Sigmoid colon (tissue), 7 donors: Measurements from ENCODE around the gene SULT1C2. TPM values are rescaled to one million over a fixed set of nuclear protein-coding genes. Genes with fewer than 3 reads are reported as not detected.
"Not testable (repeated sequence)": the region's sequence is repeated elsewhere in the genome, so short reads cannot be mapped to it uniquely, and the experiment has no call there.

Experiments
- DNase-seq: peaks from one replicate; pipeline ENCODE4 v3.0.0-alpha.2; 2019
- H3K27ac ChIP-seq, 4 donors: fragments of 200-600 bp; sonication (generic); one replicate each; pipeline ENCODE4 v1.5.1; 2016 to 2019; ENCODE audit warnings: mild to moderate bottlenecking in 1 of 4
- H3K27me3 ChIP-seq, 3 donors: fragments of 200-600 bp; sonication (generic); one replicate each; pipeline ENCODE4 v1.5.1; 2019; ENCODE audit warnings: mild to moderate bottlenecking in 1 of 3
- H3K36me3 ChIP-seq, 4 donors: fragments of 200-600 bp; sonication (generic); one replicate each; pipeline ENCODE4 v1.5.1; 2016 to 2019
- H3K4me1 ChIP-seq, 4 donors: fragments of 200-600 bp; sonication (generic); one replicate each; pipeline ENCODE4 v1.5.1; 2017 to 2019
- H3K4me3 ChIP-seq, 4 donors: fragments of 200-600 bp; sonication (generic); one replicate each; pipeline ENCODE4 v1.5.1; 2017 to 2019; ENCODE audit warnings: mild to moderate bottlenecking in 2 of 4, moderate library complexity in 1 of 4
- H3K9me3 ChIP-seq, 4 donors: fragments of 200-600 bp in 3 of 4; sonication (generic) in 3 of 4; one replicate each; pipeline versions ENCODE4 v1.5.1 to v1.6.1; 2013 to 2019
- EP300 ChIP-seq, 4 donors: sonication (generic); formaldehyde crosslinking; IDR thresholded peaks; one replicate each; pipeline ENCODE4 v1.6.1; 2017; ENCODE audit warnings: antibody characterized with exemption in 4 of 4
- POLR2A ChIP-seq, 2 donors: fragments of 450-650 bp; IDR thresholded peaks; one replicate each; pipeline ENCODE4 v1.6.1; 2016; ENCODE audit warnings: antibody characterized with exemption in 2 of 2, mild to moderate bottlenecking in 2 of 2, moderate library complexity in 2 of 2
- POLR2AphosphoS5 ChIP-seq, 4 donors: sonication (generic); formaldehyde crosslinking; IDR thresholded peaks; one replicate each; pipeline ENCODE4 v1.6.1; 2017; ENCODE audit warnings: antibody characterized with exemption in 4 of 4
- WGBS, 2 donors: extraction: QIAGEN DNeasy Blood & Tissue Kit; methylation state at CpG; one replicate each; pipeline ENCODE4 v1.1.7; 2013; 5-methylcytosine and 5-hydroxymethylcytosine counted together
- intact Hi-C: fragments of 100-400 bp; cut with DNase I; formaldehyde crosslinking; loops from one replicate; pipeline ENCODE4 v1.15.1; 2023
- polyA plus RNA-seq, 3 donors: library from polyadenylated mRNA; stranded (reverse); fragments of 200-250 nt; gene quantifications; one replicate each; pipeline ENCODE4 v1.2.3, GENCODE V29; 2013
- total RNA-seq, 4 donors: library from RNA; depleted of rRNA; stranded (reverse); fragments of >200 nt; gene quantifications; one replicate each; pipeline ENCODE4 v1.1.0, GENCODE V29; 2016
- TF ChIP-seq, protein P1 (sequence below), 4 experiments: fragments of 450-650 bp in 3 of 4; fragments of 200-600 bp in 1 of 4; IDR thresholded peaks; one replicate each; pipeline ENCODE4 v1.5.1; 2016 to 2019; ENCODE audit warnings: antibody characterized with exemption in 4 of 4, mild to moderate bottlenecking in 3 of 4, moderate library complexity in 2 of 4
- donor health status: healthy with polysubstance abuse.
- donor health status: Bipolar disorder and iron deficiency.
- donor health status: healthy.

The SULT1C2 gene
- total and polyA plus RNA-seq, 7 donors: 0.28 to 1.8 (median 0.67) TPM; not detected in 4

- Histone ChIP-seq H3K4me3 (no peak overlapping the region), H3K27me3 (peaks cover 0 to 3% (median 0%) of the 10 kb centered on the region in 3 donors), H3K4me1 (no peaks in the 10 kb centered on the region), H3K36me3 (no peaks in the 10 kb centered on the region), H3K27ac (no peak overlapping the region), H3K9me3 (no peaks in the 10 kb centered on the region)
- WGBS, 2 donors: 92% methylated on average over 2 of the region's 2 CpGs
- intact Hi-C loops: no loop called here
- DNase-seq: no peak
- TF ChIP-seq, protein P1, sequence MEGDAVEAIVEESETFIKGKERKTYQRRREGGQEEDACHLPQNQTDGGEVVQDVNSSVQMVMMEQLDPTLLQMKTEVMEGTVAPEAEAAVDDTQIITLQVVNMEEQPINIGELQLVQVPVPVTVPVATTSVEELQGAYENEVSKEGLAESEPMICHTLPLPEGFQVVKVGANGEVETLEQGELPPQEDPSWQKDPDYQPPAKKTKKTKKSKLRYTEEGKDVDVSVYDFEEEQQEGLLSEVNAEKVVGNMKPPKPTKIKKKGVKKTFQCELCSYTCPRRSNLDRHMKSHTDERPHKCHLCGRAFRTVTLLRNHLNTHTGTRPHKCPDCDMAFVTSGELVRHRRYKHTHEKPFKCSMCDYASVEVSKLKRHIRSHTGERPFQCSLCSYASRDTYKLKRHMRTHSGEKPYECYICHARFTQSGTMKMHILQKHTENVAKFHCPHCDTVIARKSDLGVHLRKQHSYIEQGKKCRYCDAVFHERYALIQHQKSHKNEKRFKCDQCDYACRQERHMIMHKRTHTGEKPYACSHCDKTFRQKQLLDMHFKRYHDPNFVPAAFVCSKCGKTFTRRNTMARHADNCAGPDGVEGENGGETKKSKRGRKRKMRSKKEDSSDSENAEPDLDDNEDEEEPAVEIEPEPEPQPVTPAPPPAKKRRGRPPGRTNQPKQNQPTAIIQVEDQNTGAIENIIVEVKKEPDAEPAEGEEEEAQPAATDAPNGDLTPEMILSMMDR (IDR thresholded peaks at IDR 0.05): no peak
- no peak for TF ChIP-seq POLR2A (IDR thresholded peaks at IDR 0.05)
- no peak for TF ChIP-seq EP300 (IDR thresholded peaks at IDR 0.05)
- no peak for TF ChIP-seq POLR2AphosphoS5 (IDR thresholded peaks at IDR 0.05)
Measured at GRCh38 chr2:108349571-108349928, 60.9 kb downstream of the SULT1C2 start.

- H3K27ac ChIP-seq: no peak overlapping the region
- peaks cover 0 to 3% (median 0%) of the 10 kb centered on the region in 3 donors for H3K27me3 ChIP-seq
- no peaks in the 10 kb centered on the region for H3K9me3 ChIP-seq
- intact Hi-C loops: loop anchor here (2.0 kb wide), 1 partner anchor 231 kb away; no protein-coding TSS in a partner anchor
- no peak for DNase-seq
- no peaks in the 10 kb centered on the region for H3K4me1 ChIP-seq
- no peaks in the 10 kb centered on the region for H3K36me3 ChIP-seq
- no peak overlapping the region for H3K4me3 ChIP-seq
- TF ChIP-seq, protein P1 (IDR thresholded peaks at IDR 0.05): no peak
- TF ChIP-seq POLR2AphosphoS5 (IDR thresholded peaks at IDR 0.05) (no peak), EP300 (IDR thresholded peaks at IDR 0.05) (no peak), POLR2A (IDR thresholded peaks at IDR 0.05) (no peak)
Measured at GRCh38 chr2:108351889-108352288, 63.2 kb downstream of the SULT1C2 start.

DNA sequence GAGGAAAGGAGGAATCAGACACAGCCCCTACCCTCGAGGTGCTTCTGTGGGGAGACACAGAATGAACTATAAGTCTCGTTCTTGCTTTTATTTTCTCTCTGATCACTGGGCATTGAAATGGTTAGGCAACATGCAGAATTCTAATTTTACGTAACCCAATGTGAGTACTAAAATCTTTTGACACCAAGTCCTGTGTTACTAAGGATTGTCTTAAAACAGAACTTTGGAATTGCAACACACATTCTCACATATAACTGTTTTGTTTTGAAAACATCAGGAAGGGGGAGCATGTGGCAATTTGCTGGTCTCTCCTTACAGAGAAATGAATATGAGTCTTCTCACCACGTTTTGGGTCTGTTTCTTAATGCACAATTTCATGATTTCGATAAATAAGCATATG lies 65.4 kb downstream of the SULT1C2 start:
- no peak for DNase-seq
- WGBS, 2 donors: 66 to 74% methylated on average over 5 of the region's 5 CpGs
- Histone ChIP-seq H3K4me1 (no peaks in the 10 kb centered on the region), H3K27ac (no peak overlapping the region), H3K36me3 (no peaks in the 10 kb centered on the region), H3K4me3 (no peak overlapping the region), H3K27me3 (peaks cover 0 to 3% (median 0%) of the 10 kb centered on the region in 3 donors), H3K9me3 (no peaks in the 10 kb centered on the region)
- no peak for TF ChIP-seq EP300 (IDR thresholded peaks at IDR 0.05)
- TF ChIP-seq POLR2A (IDR thresholded peaks at IDR 0.05): no peak
- no peak for TF ChIP-seq POLR2AphosphoS5 (IDR thresholded peaks at IDR 0.05)
- intact Hi-C loops: no loop called here

GRCh38 chr2:108355906-108356734 lies 67.4 kb downstream of the SULT1C2 start:
- H3K4me3 ChIP-seq: no peak overlapping the region
- DNase-seq: no peak
- TF ChIP-seq, protein P1 (IDR thresholded peaks at IDR 0.05): no peak
- no peak for TF ChIP-seq EP300 (IDR thresholded peaks at IDR 0.05)
- TF ChIP-seq POLR2A (IDR thresholded peaks at IDR 0.05): no peak
- no peak for TF ChIP-seq POLR2AphosphoS5 (IDR thresholded peaks at IDR 0.05)
- H3K4me1 ChIP-seq: no peaks in the 10 kb centered on the region
- WGBS, 2 donors: 72 to 82% methylated on average over 2 of the region's 2 CpGs
- intact Hi-C loops: no loop called here
- no peaks in the 10 kb centered on the region for H3K27me3 ChIP-seq
- H3K27ac ChIP-seq: no peak overlapping the region
- no peaks in the 10 kb centered on the region for H3K36me3 ChIP-seq
- no peaks in the 10 kb centered on the region for H3K9me3 ChIP-seq

DNA sequence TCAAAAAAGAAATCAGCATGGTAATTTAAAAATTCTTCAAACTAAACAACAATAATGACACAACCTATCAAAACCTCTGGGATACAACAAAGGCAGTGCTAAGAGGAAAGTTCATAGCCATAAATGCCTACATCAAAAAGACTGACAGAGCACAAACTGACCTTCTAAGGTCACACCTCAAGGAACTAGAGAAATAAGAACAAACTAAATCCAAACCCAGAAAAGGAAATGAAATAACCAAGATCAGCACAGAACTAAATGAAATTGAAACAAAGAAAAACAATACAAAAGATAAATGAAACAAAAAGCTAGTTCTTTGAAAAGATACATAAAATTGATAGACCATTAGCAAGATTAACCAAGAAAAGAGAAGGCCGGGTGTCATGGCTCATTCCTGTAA lies 70.6 kb downstream of the SULT1C2 start:
- DNase-seq, H3K9me3 ChIP-seq, H3K36me3 ChIP-seq, H3K27ac ChIP-seq, H3K4me1 ChIP-seq, H3K27me3 ChIP-seq, intact Hi-C loops, H3K4me3 ChIP-seq: not testable (repeated sequence)
- 84 to 88% methylated on average over 1 of the region's 1 CpG for WGBS, 2 donors

Other genes with a start within 250 kb of the SULT1C2 start
- not detected for gene SULT1C3, start 48.9 kb upstream of the SULT1C2 start, total RNA-seq
- 1 to 10 TPM in 1 of 3 donors, not detected in 2; 1.2 TPM for gene SULT1C3, start 48.9 kb upstream of the SULT1C2 start, polyA plus RNA-seq
- 1 to 10 TPM; 2.6 to 7.2 (median 4.8) TPM for gene SULT1C4, start 89.1 kb downstream of the SULT1C2 start, total RNA-seq
- gene SULT1C4, start 89.1 kb downstream of the SULT1C2 start, polyA plus RNA-seq: 1 to 10 TPM in 1 of 3 donors, under 1 TPM in 1, not detected in 1; 0.60 to 1.0 TPM
- 10 to 100 TPM; 29.6 to 47.1 (median 37.2) TPM for gene GCC2, start 160.3 kb downstream of the SULT1C2 start, total RNA-seq
- gene GCC2, start 160.3 kb downstream of the SULT1C2 start, polyA plus RNA-seq: 10 to 100 TPM; 18.0 to 22.7 (median 20.6) TPM
- gene LIMS1, start 245.6 kb downstream of the SULT1C2 start, total RNA-seq: 100 to 1,000 TPM in 1 of 4 donors, 10 to 100 TPM in 3; 65.3 to 185 (median 82.1) TPM
- gene LIMS1, start 245.6 kb downstream of the SULT1C2 start, polyA plus RNA-seq: 10 to 100 TPM; 16.2 to 22.5 (median 17.3) TPM